Measurements from ENCODE around the gene CSNK2A1.

DNA sequence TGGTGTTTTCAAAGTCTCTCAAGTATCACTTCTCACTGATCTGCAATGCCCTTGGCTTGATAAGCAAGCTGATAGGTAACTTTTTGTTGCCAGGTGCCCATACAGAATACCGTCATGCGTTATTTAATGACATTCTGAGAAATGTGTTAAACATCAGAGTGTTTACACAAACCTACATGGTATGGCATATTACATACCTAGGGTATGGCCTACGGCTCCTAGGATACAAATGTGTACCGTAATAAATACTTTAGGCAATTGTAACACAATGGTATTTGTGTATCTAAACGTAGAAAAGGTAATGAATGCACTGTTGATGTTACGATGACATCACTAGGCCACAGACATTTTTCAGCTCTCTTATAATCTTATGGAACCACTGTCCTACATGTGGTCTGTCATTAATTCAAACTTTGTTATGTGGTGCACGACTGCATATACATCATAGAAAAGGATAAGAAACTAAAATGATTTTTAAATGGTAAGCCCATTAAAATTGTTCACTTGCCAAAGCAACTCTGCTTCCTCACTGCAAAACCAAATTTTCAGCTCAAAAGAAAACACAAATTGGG is 35.7 kb downstream of the CSNK2A1 start:
- TF ChIP-seq, protein P1, sequence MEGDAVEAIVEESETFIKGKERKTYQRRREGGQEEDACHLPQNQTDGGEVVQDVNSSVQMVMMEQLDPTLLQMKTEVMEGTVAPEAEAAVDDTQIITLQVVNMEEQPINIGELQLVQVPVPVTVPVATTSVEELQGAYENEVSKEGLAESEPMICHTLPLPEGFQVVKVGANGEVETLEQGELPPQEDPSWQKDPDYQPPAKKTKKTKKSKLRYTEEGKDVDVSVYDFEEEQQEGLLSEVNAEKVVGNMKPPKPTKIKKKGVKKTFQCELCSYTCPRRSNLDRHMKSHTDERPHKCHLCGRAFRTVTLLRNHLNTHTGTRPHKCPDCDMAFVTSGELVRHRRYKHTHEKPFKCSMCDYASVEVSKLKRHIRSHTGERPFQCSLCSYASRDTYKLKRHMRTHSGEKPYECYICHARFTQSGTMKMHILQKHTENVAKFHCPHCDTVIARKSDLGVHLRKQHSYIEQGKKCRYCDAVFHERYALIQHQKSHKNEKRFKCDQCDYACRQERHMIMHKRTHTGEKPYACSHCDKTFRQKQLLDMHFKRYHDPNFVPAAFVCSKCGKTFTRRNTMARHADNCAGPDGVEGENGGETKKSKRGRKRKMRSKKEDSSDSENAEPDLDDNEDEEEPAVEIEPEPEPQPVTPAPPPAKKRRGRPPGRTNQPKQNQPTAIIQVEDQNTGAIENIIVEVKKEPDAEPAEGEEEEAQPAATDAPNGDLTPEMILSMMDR (IDR thresholded peaks at IDR 0.05): no peak
- TF ChIP-seq POLR2A (IDR thresholded peaks at IDR 0.05): no peak
